ENCODE data around the gene SLC8A3. TPM values are rescaled to one million over a fixed set of nuclear protein-coding genes. Genes with fewer than 3 reads are reported as not detected.

Gene SLC8A3
- total and polyA plus RNA-seq, 2 of the 13 experiments (the other 11 are each of a cell fraction or from before 2014, with no cell fraction given) = 0.01 to 0.02 TPM

- TF ChIP-seq HOMEZ (CRISPR knock-in tag; IDR thresholded peaks at IDR 0.05; ENCODE audit: low read depth) (0 out of 2 replicates have a peak, but pooled peaks have one; percentile 40), KDM2A (CRISPR knock-in tag; IDR thresholded peaks at IDR 0.05; ENCODE audit: borderline replicate concordance, low read depth) (peak; percentile 80), ZNF124 (CRISPR knock-in tag; IDR thresholded peaks at IDR 0.05) (peak; percentile 74; the same call in 1 of the 2 replicates), JUND (CRISPR knock-in tag; IDR thresholded peaks at IDR 0.05) (no peak), ELF3 (CRISPR knock-in tag; IDR thresholded peaks at IDR 0.05) (peak; percentile 67), KLF12 (CRISPR knock-in tag; IDR thresholded peaks at IDR 0.05; ENCODE audit: borderline replicate concordance) (no peak), ERF (CRISPR knock-in tag; IDR thresholded peaks at IDR 0.05) (peak; percentile 42; the same call in 1 of the 2 replicates), ZSCAN22 (CRISPR knock-in tag; IDR thresholded peaks at IDR 0.05) (no peak), RAD21 (CRISPR knock-in tag; IDR thresholded peaks at IDR 0.05) (peak; percentile 89), ZNF614 (CRISPR knock-in tag; IDR thresholded peaks at IDR 0.05; ENCODE audit: borderline replicate concordance) (peak; percentile 50; the same call in 1 of the 2 replicates), ZNF350 (CRISPR knock-in tag; IDR thresholded peaks at IDR 0.05; ENCODE audit: borderline replicate concordance, low read depth) (peak; percentile 35; the same call in 1 of the 2 replicates), CBX5 (CRISPR knock-in tag; IDR thresholded peaks at IDR 0.05; ENCODE audit: borderline replicate concordance) (peak; percentile 67; the same call in 1 of the 2 replicates), ZNF770 (CRISPR knock-in tag; IDR thresholded peaks at IDR 0.05) (no peak), TBX3 (IDR thresholded peaks at IDR 0.05; ENCODE audit: borderline replicate concordance) (no peak), GTF3A (CRISPR knock-in tag; conservative IDR thresholded peaks at IDR 0.05) (no peak), IKZF5 (CRISPR knock-in tag; IDR thresholded peaks at IDR 0.05) (peak; percentile 75; the same call in 1 of the 2 replicates), MTF2 (CRISPR knock-in tag; IDR thresholded peaks at IDR 0.05; ENCODE audit: borderline replicate concordance) (no peak), ZBTB20 (CRISPR knock-in tag; IDR thresholded peaks at IDR 0.05; ENCODE audit: borderline replicate concordance, low read depth) (0 out of 2 replicates have a peak, but pooled peaks have one; percentile 30), SMAD3 (CRISPR knock-in tag; IDR thresholded peaks at IDR 0.05) (peak; percentile 86), E2F1 (CRISPR knock-in tag; IDR thresholded peaks at IDR 0.05) (no peak), EP300 (IDR thresholded peaks at IDR 0.05; ENCODE audit: low read depth in 2 of 2, low read length in 2 of 2) (no peak), EP300 (CRISPR knock-in tag; IDR thresholded peaks at IDR 0.05; ENCODE audit: borderline replicate concordance) (no peak), ZNF644 (CRISPR knock-in tag; IDR thresholded peaks at IDR 0.05; ENCODE audit: low read depth) (peak; percentile 83), KDM5B (CRISPR knock-in tag; IDR thresholded peaks at IDR 0.05; ENCODE audit: borderline replicate concordance) (no peak)
Observed at GRCh38 chr14:70073924-70074566, 114.7 kb downstream of the SLC8A3 start (continued).
